ENCODE data around the gene TAMALIN.

TAMALIN gene

GRCh38 chr12:52018433-52019112, 11.8 kb downstream of the TAMALIN start:
- TF ChIP-seq, protein P1, sequence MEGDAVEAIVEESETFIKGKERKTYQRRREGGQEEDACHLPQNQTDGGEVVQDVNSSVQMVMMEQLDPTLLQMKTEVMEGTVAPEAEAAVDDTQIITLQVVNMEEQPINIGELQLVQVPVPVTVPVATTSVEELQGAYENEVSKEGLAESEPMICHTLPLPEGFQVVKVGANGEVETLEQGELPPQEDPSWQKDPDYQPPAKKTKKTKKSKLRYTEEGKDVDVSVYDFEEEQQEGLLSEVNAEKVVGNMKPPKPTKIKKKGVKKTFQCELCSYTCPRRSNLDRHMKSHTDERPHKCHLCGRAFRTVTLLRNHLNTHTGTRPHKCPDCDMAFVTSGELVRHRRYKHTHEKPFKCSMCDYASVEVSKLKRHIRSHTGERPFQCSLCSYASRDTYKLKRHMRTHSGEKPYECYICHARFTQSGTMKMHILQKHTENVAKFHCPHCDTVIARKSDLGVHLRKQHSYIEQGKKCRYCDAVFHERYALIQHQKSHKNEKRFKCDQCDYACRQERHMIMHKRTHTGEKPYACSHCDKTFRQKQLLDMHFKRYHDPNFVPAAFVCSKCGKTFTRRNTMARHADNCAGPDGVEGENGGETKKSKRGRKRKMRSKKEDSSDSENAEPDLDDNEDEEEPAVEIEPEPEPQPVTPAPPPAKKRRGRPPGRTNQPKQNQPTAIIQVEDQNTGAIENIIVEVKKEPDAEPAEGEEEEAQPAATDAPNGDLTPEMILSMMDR (IDR thresholded peaks at IDR 0.05; ENCODE audit: extremely low read depth, insufficient read depth, missing control alignments): no peak
- DNase-seq (ENCODE audit: low spot score): no peak
- in situ Hi-C loops (cut with MboI; ENCODE audit: low pct_unique_long_range_greater_than_20kb, low sequenced_read_pairs, unreplicated experiment): no loop called here

GRCh38 chr12:52019113-52019770, 12.5 kb downstream of the TAMALIN start:
- TF ChIP-seq, protein P1 (IDR thresholded peaks at IDR 0.05; ENCODE audit: extremely low read depth, insufficient read depth, missing control alignments): no peak
- DNase-seq (ENCODE audit: low spot score): no peak
- in situ Hi-C loops (cut with MboI; ENCODE audit: low pct_unique_long_range_greater_than_20kb, low sequenced_read_pairs, unreplicated experiment): no loop called here

DNA sequence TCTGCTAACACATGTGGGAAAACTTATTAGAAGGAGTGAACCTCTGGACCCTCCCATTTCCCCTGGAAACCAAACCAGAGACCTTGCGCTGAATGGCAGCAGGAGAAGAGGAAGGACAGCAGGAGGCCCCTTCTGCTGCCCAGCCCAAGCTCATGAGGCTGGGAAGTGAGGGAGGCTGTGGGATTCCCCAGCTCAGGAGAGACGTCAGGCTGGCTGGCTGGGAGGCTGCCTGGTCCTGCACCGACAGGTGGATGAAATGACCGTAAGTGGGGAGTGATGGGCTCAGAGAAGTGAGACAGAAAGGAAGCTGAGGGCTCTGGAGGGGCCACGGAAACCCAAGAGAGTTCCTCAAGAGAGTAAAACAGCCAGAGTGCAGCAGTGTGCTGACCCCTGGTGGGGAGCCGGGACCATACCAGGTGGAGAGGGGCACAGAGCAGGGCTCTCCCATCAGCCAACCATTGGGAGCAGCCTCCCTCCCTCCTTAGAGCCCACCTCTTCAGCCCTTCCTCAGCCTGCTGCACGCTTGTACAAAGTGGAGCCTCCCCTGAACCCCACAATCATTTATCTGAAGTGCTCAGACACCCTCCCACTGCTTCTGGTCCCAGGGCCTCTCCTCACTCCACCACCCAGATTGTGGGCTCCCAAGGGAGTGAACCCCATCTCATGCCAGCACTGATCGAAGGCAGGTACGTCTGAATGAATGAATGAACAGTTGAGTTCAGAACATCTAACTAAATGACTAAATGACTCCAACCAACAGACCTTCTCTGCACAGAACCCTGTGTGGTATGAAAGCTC, 14.0 kb downstream of the TAMALIN start:
- in situ Hi-C loops (cut with MboI; ENCODE audit: low pct_unique_long_range_greater_than_20kb, low sequenced_read_pairs, unreplicated experiment): loop anchor here (10.0 kb wide), 1 partner anchor 104 kb away; no protein-coding TSS in a partner anchor
- TF ChIP-seq, protein P1 (IDR thresholded peaks at IDR 0.05; ENCODE audit: extremely low read depth, insufficient read depth, missing control alignments): peak; percentile 83
- DNase-seq (ENCODE audit: low spot score): peak; percentile 78

GRCh38 chr12:52022841-52023181, 16.1 kb downstream of the TAMALIN start:
- TF ChIP-seq, protein P1 (IDR thresholded peaks at IDR 0.05; ENCODE audit: extremely low read depth, insufficient read depth, missing control alignments): no peak
- in situ Hi-C loops (cut with MboI; ENCODE audit: low pct_unique_long_range_greater_than_20kb, low sequenced_read_pairs, unreplicated experiment): loop anchor here (10.0 kb wide), 1 partner anchor 102 kb away; no protein-coding TSS in a partner anchor

DNA sequence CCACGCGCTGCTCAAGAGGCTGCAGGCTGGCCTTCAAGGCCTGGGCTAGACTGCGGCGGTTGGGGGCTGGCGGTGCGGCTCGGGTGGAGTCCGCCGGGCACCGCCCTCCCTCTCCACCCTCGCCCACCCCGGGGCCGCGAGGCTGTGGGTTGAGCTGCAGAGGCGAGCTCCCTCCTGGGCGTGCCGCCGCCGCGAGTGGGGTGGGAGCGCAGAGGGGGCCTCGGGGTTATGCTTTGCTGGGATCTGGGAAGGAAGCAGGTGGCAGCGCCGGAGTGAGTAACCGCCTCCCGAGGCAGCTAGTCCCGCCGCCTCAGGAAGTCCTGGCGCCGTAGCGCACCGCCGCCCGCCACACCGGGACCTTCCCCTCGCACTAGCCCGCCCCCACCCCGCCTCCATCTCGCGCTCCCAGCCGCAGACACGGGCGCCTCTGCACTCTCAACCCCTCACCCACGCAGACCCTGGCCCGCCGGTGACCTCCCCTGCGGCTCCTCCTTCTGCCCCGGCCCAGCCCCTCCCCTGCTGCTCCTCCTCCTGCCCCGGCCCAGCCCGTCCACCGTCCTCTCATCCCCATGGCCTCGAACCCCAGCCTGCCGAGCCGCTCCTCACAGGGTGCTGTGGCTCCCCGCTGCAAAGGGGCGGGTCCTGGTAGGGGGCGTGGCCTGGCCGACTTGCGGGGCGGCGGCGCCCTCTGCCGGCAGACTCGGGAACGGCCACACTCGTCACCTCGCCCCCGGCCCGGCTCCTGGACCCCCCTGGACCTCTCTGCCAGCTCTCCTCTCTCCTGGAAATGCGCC, 16.6 kb downstream of the TAMALIN start:
- TF ChIP-seq, protein P1 (IDR thresholded peaks at IDR 0.05; ENCODE audit: extremely low read depth, insufficient read depth, missing control alignments): peak; percentile 93
- peak; percentile 96 for DNase-seq (ENCODE audit: low spot score)
- in situ Hi-C loops (cut with MboI; ENCODE audit: low pct_unique_long_range_greater_than_20kb, low sequenced_read_pairs, unreplicated experiment): loop anchor here (10.0 kb wide), 1 partner anchor 101 kb away; no protein-coding TSS in a partner anchor

More at GRCh38 chr12:52022841-52023181, 16.1 kb downstream of the TAMALIN start:
- DNase-seq (ENCODE audit: low spot score): no peak
